ENCODE results near the gene DNAJC17.

DNAJC17 gene

GRCh38 chr15:40716165-40716564, 91.1 kb downstream of the DNAJC17 start:
- no peaks in the 10 kb centered on the region for H3F3A ChIP-seq (ENCODE audit: insufficient read depth, low read length)
- no peak overlapping the region for H3K27ac ChIP-seq (ENCODE audit: low read depth, low read length, poor library complexity, severe bottlenecking)
- H3K27me3 ChIP-seq (ENCODE audit: insufficient read depth, low read length), result no peaks in the 10 kb centered on the region
- TF ChIP-seq CTCF (IDR thresholded peaks at IDR 0.05; ENCODE audit: low read length) (no peak), EZH2 (IDR thresholded peaks at IDR 0.05; ENCODE audit: borderline replicate concordance, low read length) (no peak)
- no peak overlapping the region for H3K4me2 ChIP-seq (ENCODE audit: low read length)
- no peak overlapping the region for H2AFZ ChIP-seq (ENCODE audit: low read length)
- H3K79me2 ChIP-seq (ENCODE audit: insufficient read depth, low read length), result no peaks in the 10 kb centered on the region
- no peaks in the 10 kb centered on the region for H3K4me1 ChIP-seq (ENCODE audit: insufficient read depth, low read length, severe bottlenecking)
- peaks cover 74% of the 10 kb centered on the region for H3K36me3 ChIP-seq (ENCODE audit: insufficient read depth, low read length)
- H3K9me3 ChIP-seq (ENCODE audit: low read length), result no peaks in the 10 kb centered on the region
- no peaks in the 10 kb centered on the region for H4K20me1 ChIP-seq (ENCODE audit: insufficient read depth, low read length)
- H3K4me3 ChIP-seq (ENCODE audit: low read depth, low read length, poor library complexity, severe bottlenecking), result no peak overlapping the region
- no peaks in the 10 kb centered on the region for H3K9me2 ChIP-seq (ENCODE audit: low read depth, low read length)
- H3K9ac ChIP-seq (ENCODE audit: low read length), result no peak overlapping the region

Data from OCI-LY1 (cell line).